DND-41 (cell line): ENCODE results near the gene ATP1A3.
A peak's percentile ranks its signal among the peaks of the same experiment; 100 is the strongest.

ENCODE experiments used
- ATAC-seq: fragments of 200-7000 bp; cut with Tn5 transposase; 3 replicates; pipeline ENCODE4 v1.9.1; 2021; ENCODE audit warnings: low read depth; ENCODE audit not compliant: insufficient read depth
- DNase-seq: peaks from one replicate; pipeline ENCODE4 v3.0.0-alpha.2; 2020
- H2AFZ ChIP-seq: 2 replicates; pipeline ENCODE4 v1.6.0; 2012; ENCODE audit warnings: low read depth, low read length
- H3K27ac ChIP-seq: 2 replicates; pipeline ENCODE4 v1.5.1; 2012; ENCODE audit warnings: low read length, inconsistent platforms
- H3K27me3 ChIP-seq: fragments of 200-600 bp; sonication (generic); 2 replicates; pipeline ENCODE4 v1.6.0; 2012; ENCODE audit warnings: low read length, mild to moderate bottlenecking, inconsistent platforms; ENCODE audit not compliant: insufficient read depth, poor library complexity
- H3K36me3 ChIP-seq: 2 replicates; pipeline ENCODE4 v1.5.1; 2012; ENCODE audit warnings: low read length, inconsistent platforms; ENCODE audit not compliant: insufficient read depth
- H3K4me1 ChIP-seq: 2 replicates; pipeline ENCODE4 v1.5.1; 2012; ENCODE audit warnings: mild to moderate bottlenecking, low read length; ENCODE audit not compliant: insufficient read depth
- H3K4me2 ChIP-seq: 2 replicates; pipeline ENCODE4 v1.6.0; 2012; ENCODE audit warnings: mild to moderate bottlenecking, moderate library complexity, low read length, inconsistent platforms; ENCODE audit not compliant: insufficient read depth
- H3K4me3 ChIP-seq, 2 experiments: fragments of 200-600 bp in 1 of 2; shearing (Covaris generic) in 1 of 2; 2 replicates each; pipeline ENCODE4 v1.5.1; 2012 to 2016; ENCODE audit warnings: inconsistent platforms in 2 of 2, low read length in 2 of 2, mild to moderate bottlenecking in 2 of 2, low read depth in 1 of 2, moderate library complexity in 1 of 2
- H3K79me2 ChIP-seq: 2 replicates; pipeline ENCODE4 v1.6.0; 2012; ENCODE audit warnings: low read length, inconsistent platforms; ENCODE audit not compliant: insufficient read depth
- H3K9ac ChIP-seq: 2 replicates; pipeline ENCODE4 v1.6.0; 2012; ENCODE audit warnings: low read depth, mild to moderate bottlenecking, inconsistent platforms, low read length, moderate library complexity
- H3K9me3 ChIP-seq: 2 replicates; pipeline ENCODE4 v1.5.1; 2012; ENCODE audit warnings: low read length, moderate library complexity, mild to moderate bottlenecking, inconsistent platforms; ENCODE audit not compliant: insufficient read depth, severe bottlenecking
- H4K20me1 ChIP-seq: 2 replicates; pipeline ENCODE4 v1.6.0; 2012; ENCODE audit warnings: low read length; ENCODE audit not compliant: insufficient read depth
- CTCF ChIP-seq: IDR thresholded peaks from 2 replicates; pipeline ENCODE4 v1.5.1; 2012; ENCODE audit warnings: borderline replicate concordance, low read length, moderate library complexity, mild to moderate bottlenecking; ENCODE audit not compliant: poor library complexity, severe bottlenecking; ENCODE audit errors: extremely low read depth
- EZH2 ChIP-seq: IDR thresholded peaks from 3 replicates; pipeline ENCODE4 v1.6.1; 2012; ENCODE audit warnings: borderline replicate concordance, low read depth, mild to moderate bottlenecking, moderate library complexity, low read length, inconsistent platforms; ENCODE audit not compliant: severe bottlenecking

The ATP1A3 gene

DNA sequence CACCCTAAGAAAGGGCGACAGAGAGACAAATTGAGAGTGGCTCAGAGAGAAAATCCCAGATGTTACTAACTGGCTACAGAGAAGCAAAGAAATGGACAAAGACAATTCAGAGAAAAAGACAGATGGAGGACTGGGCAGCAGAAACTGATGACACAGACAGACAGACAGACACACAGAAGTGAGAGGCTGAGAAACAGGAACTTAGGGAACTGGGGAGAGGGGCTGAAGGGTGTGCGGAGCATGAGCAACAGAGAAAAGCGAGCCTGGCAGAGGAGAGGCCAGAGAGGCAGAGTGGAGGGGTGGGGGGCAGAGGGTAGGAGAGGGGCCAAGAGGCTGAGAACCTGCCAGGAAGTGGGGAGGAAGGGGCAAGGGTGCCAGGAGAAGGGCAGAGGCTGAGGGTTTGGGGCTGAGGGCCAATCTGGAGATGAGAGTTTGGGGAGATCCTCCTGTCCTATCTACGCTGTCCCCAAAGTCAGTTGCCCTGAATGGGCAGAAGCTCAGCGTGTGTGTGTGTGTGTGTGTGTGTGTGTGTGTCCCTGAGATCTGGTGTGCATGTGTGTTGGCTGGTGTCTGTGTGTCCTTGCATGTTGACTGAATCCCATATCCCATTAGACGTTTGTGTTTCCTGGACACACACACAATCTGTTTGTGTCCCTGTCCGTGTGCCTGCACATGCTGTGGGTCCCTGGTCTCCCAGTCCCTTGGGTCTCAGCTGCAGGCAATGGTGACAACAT lies 60.2 kb downstream of the ATP1A3 start:
- H3K9me3 ChIP-seq = no peaks in the 10 kb centered on the region
- H3K4me1 ChIP-seq = peaks cover 33% of the 10 kb centered on the region
- H3K79me2 ChIP-seq = peaks cover 3% of the 10 kb centered on the region
- H3K36me3 ChIP-seq = peaks cover 5% of the 10 kb centered on the region; the same call in 1 of the 2 replicates
- H2AFZ ChIP-seq = no peak overlapping the region
- no peaks in the 10 kb centered on the region for H3K27me3 ChIP-seq
- no peak for TF ChIP-seq EZH2
- no peak for TF ChIP-seq CTCF
- no peak overlapping the region for H3K4me2 ChIP-seq
- ATAC-seq (no peak), DNase-seq (no peak)
- no peak overlapping the region for H3K4me3 ChIP-seq
- no peaks in the 10 kb centered on the region for H4K20me1 ChIP-seq
- H3K9ac ChIP-seq = no peak overlapping the region
- 0 out of 2 replicates have a peak overlapping the region, but pooled peaks have one; percentile 33 for H3K27ac ChIP-seq

DNA sequence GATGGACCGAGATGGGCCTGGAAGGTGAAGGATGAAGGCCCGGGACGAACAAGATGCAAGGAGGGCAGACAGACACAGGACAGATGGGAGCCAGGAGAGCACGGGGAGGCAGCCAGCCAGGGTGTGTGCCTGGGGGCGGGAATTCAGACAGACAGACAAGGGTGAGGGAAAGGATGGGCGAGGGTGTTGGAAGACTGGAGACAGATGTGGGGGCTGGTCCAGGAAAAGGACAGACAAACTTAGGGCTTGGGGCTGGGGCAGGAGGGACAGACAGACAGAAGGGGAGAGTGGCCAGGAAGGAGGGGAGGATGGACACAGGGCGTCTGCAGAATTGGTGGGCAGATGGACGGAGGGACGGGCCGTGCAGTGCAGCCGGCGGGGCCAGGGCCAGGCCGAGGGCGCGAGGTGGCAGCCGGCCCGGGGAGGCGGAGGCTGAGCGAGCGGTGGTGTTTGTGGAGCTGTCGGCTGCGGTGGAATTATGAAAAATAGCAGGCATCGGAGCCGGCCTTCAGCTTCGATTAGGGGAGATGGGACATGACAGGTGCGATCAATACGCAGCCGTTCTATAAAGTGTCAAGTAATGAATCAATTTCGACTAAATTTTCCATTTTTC lies 61.2 kb downstream of the ATP1A3 start:
- Histone ChIP-seq H4K20me1 (no peaks in the 10 kb centered on the region), H3K27ac (no peak overlapping the region), H3K9me3 (no peaks in the 10 kb centered on the region), H3K4me1 (peaks cover 38% of the 10 kb centered on the region), H3K36me3 (peaks cover 5% of the 10 kb centered on the region; the same call in 1 of the 2 replicates), H3K9ac (no peak overlapping the region), H3K4me3 (no peak overlapping the region), H2AFZ (no peak overlapping the region), H3K27me3 (no peaks in the 10 kb centered on the region), H3K4me2 (no peak overlapping the region), H3K79me2 (peaks cover 6% of the 10 kb centered on the region)
- TF ChIP-seq CTCF (no peak), EZH2 (no peak)
- DNase-seq (no peak), ATAC-seq (no peak)

- Histone ChIP-seq H3K4me1 (peaks cover 43% of the 10 kb centered on the region), H2AFZ (no peak overlapping the region), H3K27ac (no peak overlapping the region), H4K20me1 (no peaks in the 10 kb centered on the region), H3K4me3 (no peak overlapping the region), H3K36me3 (peaks cover 5% of the 10 kb centered on the region; the same call in 1 of the 2 replicates), H3K9me3 (no peaks in the 10 kb centered on the region), H3K27me3 (no peaks in the 10 kb centered on the region), H3K4me2 (no peak overlapping the region), H3K79me2 (peaks cover 6% of the 10 kb centered on the region), H3K9ac (no peak overlapping the region)
- DNase-seq (no peak), ATAC-seq (no peak)
- TF ChIP-seq EZH2 = no peak
- TF ChIP-seq CTCF = no peak
Measured at GRCh38 chr19:41932259-41932719, 61.7 kb downstream of the ATP1A3 start.
